ENCODE measurements around the gene C1orf159. TPM values are rescaled to one million over a fixed set of nuclear protein-coding genes. Genes with fewer than 3 reads are reported as not detected.

Gene C1orf159
- total and polyA plus RNA-seq, 10 of the 15 experiments (the other 5 are each of a cell fraction or from before 2014, with no cell fraction given) = 0.11 to 23.4 (median 8.0) TPM

GRCh38 chr1:1059494-1060280 lies 56.2 kb downstream of the C1orf159 start (continued):
- TF ChIP-seq, protein P1, sequence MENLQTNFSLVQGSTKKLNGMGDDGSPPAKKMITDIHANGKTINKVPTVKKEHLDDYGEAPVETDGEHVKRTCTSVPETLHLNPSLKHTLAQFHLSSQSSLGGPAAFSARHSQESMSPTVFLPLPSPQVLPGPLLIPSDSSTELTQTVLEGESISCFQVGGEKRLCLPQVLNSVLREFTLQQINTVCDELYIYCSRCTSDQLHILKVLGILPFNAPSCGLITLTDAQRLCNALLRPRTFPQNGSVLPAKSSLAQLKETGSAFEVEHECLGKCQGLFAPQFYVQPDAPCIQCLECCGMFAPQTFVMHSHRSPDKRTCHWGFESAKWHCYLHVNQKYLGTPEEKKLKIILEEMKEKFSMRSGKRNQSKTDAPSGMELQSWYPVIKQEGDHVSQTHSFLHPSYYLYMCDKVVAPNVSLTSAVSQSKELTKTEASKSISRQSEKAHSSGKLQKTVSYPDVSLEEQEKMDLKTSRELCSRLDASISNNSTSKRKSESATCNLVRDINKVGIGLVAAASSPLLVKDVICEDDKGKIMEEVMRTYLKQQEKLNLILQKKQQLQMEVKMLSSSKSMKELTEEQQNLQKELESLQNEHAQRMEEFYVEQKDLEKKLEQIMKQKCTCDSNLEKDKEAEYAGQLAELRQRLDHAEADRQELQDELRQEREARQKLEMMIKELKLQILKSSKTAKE (IDR thresholded peaks at IDR 0.05; ENCODE audit: low read depth, poor library complexity, severe bottlenecking) = no peak
- no peak for TF ChIP-seq KLF5 (IDR thresholded peaks at IDR 0.05; ENCODE audit: partially characterized antibody)

DNA sequence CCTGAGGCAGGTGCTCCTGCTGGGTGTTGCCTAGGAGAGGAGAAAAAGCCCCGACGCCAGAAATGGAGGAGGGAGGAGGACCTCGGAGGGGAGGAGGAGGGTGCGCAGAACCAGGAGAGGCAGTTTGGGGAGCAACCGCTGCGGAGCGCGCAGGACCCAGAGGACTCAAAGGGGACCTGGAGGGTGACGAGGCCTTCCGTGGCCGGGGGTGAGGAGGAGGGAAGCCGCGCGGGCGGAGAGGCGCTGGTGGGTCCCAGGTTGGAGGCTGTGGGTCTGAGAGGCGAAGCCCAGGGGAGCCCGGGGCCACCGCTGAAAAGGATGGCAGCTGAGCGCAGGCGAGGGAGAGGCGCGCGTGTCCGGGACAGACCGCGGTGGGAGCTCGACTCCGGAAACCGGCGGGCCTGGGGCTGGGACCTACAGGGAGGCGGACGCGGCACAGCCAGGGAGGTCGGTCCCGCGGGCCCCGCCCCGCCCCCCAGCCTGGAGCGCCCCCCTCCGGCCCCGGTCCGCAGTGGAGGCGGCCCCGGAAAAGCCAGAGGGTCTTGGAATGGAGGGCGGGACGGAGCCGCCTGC lies 56.9 kb downstream of the C1orf159 start:
- FAIRE-seq (no peak), ATAC-seq (peak; percentile 49), DNase-seq (ENCODE audit: low read depth, low spot score) (no peak)
- peak overlapping the region; percentile 72 for H2AFZ ChIP-seq (ENCODE audit: control insufficient read depth, low read depth, low read length)
- H3K27ac ChIP-seq (ENCODE audit: control insufficient read depth, insufficient read depth) = no peak overlapping the region
- 2% methylated on average over 35 of the region's 48 CpGs for WGBS (ENCODE audit: insufficient coverage, insufficient replicate concordance, low lambda C conversion rate, missing lambda C conversion rate)
- H3K4me2 ChIP-seq (ENCODE audit: control insufficient read depth, insufficient read depth) = peak overlapping the region; percentile 99
- SMC1A ChIA-PET (ENCODE audit: uncharacterized antibody, unreplicated experiment) = interaction anchor here (1.0 to 1.1 kb wide), 2 partner anchors 26 to 83 kb away, joined by 3 read pairs; no protein-coding TSS in a partner anchor
- H3K36me3 ChIP-seq (ENCODE audit: control insufficient read depth in 2 of 2, insufficient read depth in 2 of 2, low read length in 1 of 2) = peaks cover 0 to 3% of the 10 kb centered on the region in 2 experiments; a peak in 1 of 4 replicates
- CTCF ChIA-PET = interaction anchor here (0.7 to 8.7 kb wide), 10 partner anchors 15 to 154 kb away, joined by 3 to 83 read pairs (median 4); partner anchors contain the start of genes ISG15 and PLEKHN1
- H4K20me1 ChIP-seq (ENCODE audit: control insufficient read depth, insufficient read depth) = no peaks in the 10 kb centered on the region
- H3K4me3 ChIP-seq = peak overlapping the region; percentile 67; the same call in 1 of the 2 replicates
- no peaks in the 10 kb centered on the region for H3K27me3 ChIP-seq (replicated peaks in 1 of 2; ENCODE audit: control insufficient read depth in 2 of 2, insufficient read depth in 2 of 2, low read length in 1 of 2)
- in situ Hi-C loops (cut with MboI) = no loop called here
- H3K9ac ChIP-seq (ENCODE audit: control insufficient read depth, insufficient read depth, low read length) = peak overlapping the region; percentile 8; the same call in 1 of the 2 replicates
- RAD21 ChIA-PET (ENCODE audit: unreplicated experiment) = interaction anchor here (1.0 to 1.6 kb wide), 9 partner anchors 20 to 153 kb away, joined by 3 to 15 read pairs (median 4); partner anchors contain the start of gene ISG15
- no peaks in the 10 kb centered on the region for H3K9me3 ChIP-seq (replicated peaks; ENCODE audit: control insufficient read depth, insufficient read depth, low read length)
- no TSS peak for BruUV-seq (replicated peaks)
- peaks cover 24% of the 10 kb centered on the region for H3K4me1 ChIP-seq (ENCODE audit: control insufficient read depth, insufficient read depth, low read length)
- POLR2A ChIA-PET = interaction anchor here (0.6 to 1.9 kb wide), 6 partner anchors 19 to 192 kb away, joined by 3 to 9 read pairs (median 4); partner anchors contain the start of gene ISG15
- H3K79me2 ChIP-seq (ENCODE audit: control insufficient read depth, insufficient read depth, low read length) = no peaks in the 10 kb centered on the region
- intact Hi-C loops (cut with micrococcal nuclease; ENCODE audit: unreplicated experiment) = loop anchor here (1.0 kb wide), 1 partner anchor 26 kb away; no protein-coding TSS in a partner anchor
- no peak for TF ChIP-seq CHD1 (IDR thresholded peaks at IDR 0.05; ENCODE audit: low read depth, low read length)
- TF ChIP-seq POLR2A (IDR thresholded peaks at IDR 0.05; ENCODE audit: low read depth, low read length) = 0 out of 2 replicates have a peak, but pooled peaks have one; percentile 34
- TF ChIP-seq STAT1 (conservative IDR thresholded peaks at IDR 0.05) = no peak
- TF ChIP-seq SUZ12 (IDR thresholded peaks at IDR 0.05; ENCODE audit: unreplicated experiment) = no peak
- TF ChIP-seq HDAC6 (IDR thresholded peaks at IDR 0.05; ENCODE audit: unreplicated experiment) = peak; percentile 76
- TF ChIP-seq, protein P2, sequence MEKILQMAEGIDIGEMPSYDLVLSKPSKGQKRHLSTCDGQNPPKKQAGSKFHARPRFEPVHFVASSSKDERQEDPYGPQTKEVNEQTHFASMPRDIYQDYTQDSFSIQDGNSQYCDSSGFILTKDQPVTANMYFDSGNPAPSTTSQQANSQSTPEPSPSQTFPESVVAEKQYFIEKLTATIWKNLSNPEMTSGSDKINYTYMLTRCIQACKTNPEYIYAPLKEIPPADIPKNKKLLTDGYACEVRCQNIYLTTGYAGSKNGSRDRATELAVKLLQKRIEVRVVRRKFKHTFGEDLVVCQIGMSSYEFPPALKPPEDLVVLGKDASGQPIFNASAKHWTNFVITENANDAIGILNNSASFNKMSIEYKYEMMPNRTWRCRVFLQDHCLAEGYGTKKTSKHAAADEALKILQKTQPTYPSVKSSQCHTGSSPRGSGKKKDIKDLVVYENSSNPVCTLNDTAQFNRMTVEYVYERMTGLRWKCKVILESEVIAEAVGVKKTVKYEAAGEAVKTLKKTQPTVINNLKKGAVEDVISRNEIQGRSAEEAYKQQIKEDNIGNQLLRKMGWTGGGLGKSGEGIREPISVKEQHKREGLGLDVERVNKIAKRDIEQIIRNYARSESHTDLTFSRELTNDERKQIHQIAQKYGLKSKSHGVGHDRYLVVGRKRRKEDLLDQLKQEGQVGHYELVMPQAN (conservative IDR thresholded peaks at IDR 0.05) = no peak
- TF ChIP-seq EED (IDR thresholded peaks at IDR 0.05; ENCODE audit: low read depth) = no peak
- no peak for TF ChIP-seq WRNIP1 (IDR thresholded peaks at IDR 0.05; ENCODE audit: borderline replicate concordance, low read depth, low read length)
- no peak for TF ChIP-seq NR2C1 (IDR thresholded peaks at IDR 0.05)
- TF ChIP-seq RFX5 (IDR thresholded peaks at IDR 0.05; ENCODE audit: low read depth, low read length) = no peak
- no peak for TF ChIP-seq ASH2L (IDR thresholded peaks at IDR 0.05; ENCODE audit: borderline replicate concordance, low read depth)
- TF ChIP-seq TCF7 (IDR thresholded peaks at IDR 0.05; ENCODE audit: borderline replicate concordance) = no peak
- no peak for TF ChIP-seq PAX8 (IDR thresholded peaks at IDR 0.05)

All from GM12878 (cell line).